Neuronal stem cell (in vitro differentiated cells): ENCODE measurements around the gene SLC6A17. TPM values are rescaled to one million over a fixed set of nuclear protein-coding genes. Genes with fewer than 3 reads are reported as not detected.

ENCODE experiments used
- DNase-seq: peaks from one replicate; pipeline ENCODE4 v3.0.0-alpha.2; 2013; ENCODE audit warnings: low spot score
- H2AFZ ChIP-seq: one replicate; pipeline ENCODE4 v1.6.1; 2013; ENCODE audit warnings: mild to moderate bottlenecking, low read length, inconsistent platforms
- H2AK5ac ChIP-seq: 2 replicates; pipeline ENCODE4 v1.6.1; 2013; ENCODE audit warnings: low read depth, mild to moderate bottlenecking, inconsistent platforms, low read length, moderate library complexity, mixed read lengths
- H2BK120ac ChIP-seq: 2 replicates; pipeline ENCODE4 v1.6.1; 2013; ENCODE audit warnings: low read depth, mild to moderate bottlenecking, inconsistent platforms, low read length, moderate library complexity, mixed read lengths
- H2BK12ac ChIP-seq: one replicate; pipeline ENCODE4 v1.6.1; 2013; ENCODE audit warnings: low read length, inconsistent platforms
- H2BK15ac ChIP-seq: 2 replicates; pipeline ENCODE4 v1.6.1; 2013; ENCODE audit warnings: mild to moderate bottlenecking, low read length, inconsistent platforms, mixed read lengths
- H2BK5ac ChIP-seq: one replicate; pipeline ENCODE4 v1.6.1; 2013; ENCODE audit warnings: inconsistent platforms, mild to moderate bottlenecking, low read length, moderate library complexity
- H3K14ac ChIP-seq: one replicate; pipeline ENCODE4 v1.6.1; 2013; ENCODE audit warnings: low read length, inconsistent platforms
- H3K18ac ChIP-seq: 2 replicates; pipeline ENCODE4 v1.6.1; 2013; ENCODE audit warnings: low read length, inconsistent platforms
- H3K23ac ChIP-seq: 2 replicates; pipeline ENCODE4 v1.6.1; 2013; ENCODE audit warnings: low read depth, mild to moderate bottlenecking, mixed read lengths, low read length, inconsistent platforms; ENCODE audit not compliant: poor library complexity
- H3K27ac ChIP-seq: replicated peaks from 3 replicates; pipeline ENCODE4 v1.5.1; 2013; ENCODE audit warnings: low read length, inconsistent platforms
- H3K27me3 ChIP-seq, 3 experiments: 2 replicates each; pipeline ENCODE4 v1.6.1; 2013; ENCODE audit warnings: low read length in 3 of 3, mild to moderate bottlenecking in 2 of 3, inconsistent platforms in 1 of 3, low read depth in 1 of 3, mixed read lengths in 1 of 3, moderate library complexity in 1 of 3; ENCODE audit not compliant: control insufficient read depth in 3 of 3, insufficient read depth in 3 of 3
- H3K36me3 ChIP-seq, 2 donors: replicated peaks in 1 of 2; 2 replicates each; pipeline ENCODE4 v1.6.1; 2013; ENCODE audit warnings: low read length in 2 of 2; ENCODE audit not compliant: control insufficient read depth in 2 of 2, insufficient read depth in 2 of 2
- H3K4ac ChIP-seq: 2 replicates; pipeline ENCODE4 v1.6.1; 2013; ENCODE audit warnings: inconsistent platforms, mild to moderate bottlenecking, low read length, moderate library complexity
- H3K4me1 ChIP-seq, 2 donors: 1 replicate in 1 of 2; 2 replicates in 1 of 2; pipeline ENCODE4 v1.6.1; 2013; ENCODE audit warnings: low read length in 2 of 2, low read depth in 1 of 2; ENCODE audit not compliant: control insufficient read depth in 2 of 2, insufficient read depth in 1 of 2
- H3K4me2 ChIP-seq: one replicate; pipeline ENCODE4 v1.6.1; 2013; ENCODE audit warnings: mild to moderate bottlenecking, low read length, inconsistent platforms; ENCODE audit not compliant: insufficient read depth, poor library complexity, severe bottlenecking
- H3K4me3 ChIP-seq, 2 donors: 2 replicates each; pipeline ENCODE4 v1.5.1; 2013; ENCODE audit warnings: low read length in 2 of 2, mild to moderate bottlenecking in 2 of 2, inconsistent platforms in 1 of 2, moderate library complexity in 1 of 2
- H3K79me1 ChIP-seq: one replicate; pipeline ENCODE4 v1.6.1; 2013; ENCODE audit warnings: low read depth, mild to moderate bottlenecking, inconsistent platforms, low read length, moderate library complexity
- H3K9ac ChIP-seq: one replicate; pipeline ENCODE4 v1.6.1; 2013; ENCODE audit warnings: mild to moderate bottlenecking, low read depth, low read length, inconsistent platforms; ENCODE audit not compliant: poor library complexity
- H3K9me3 ChIP-seq, 2 donors: replicated peaks in 1 of 2; 2 replicates each; pipeline versions ENCODE3 to v1.6.1; 2013; ENCODE audit warnings: low read length in 2 of 2, mild to moderate bottlenecking in 2 of 2, inconsistent platforms in 1 of 2, low read depth in 1 of 2, mixed read lengths in 1 of 2, moderate library complexity in 1 of 2; ENCODE audit not compliant: control insufficient read depth in 2 of 2, insufficient read depth in 1 of 2
- H4K8ac ChIP-seq: one replicate; pipeline ENCODE4 v1.6.1; 2013; ENCODE audit warnings: low read depth, mild to moderate bottlenecking, inconsistent platforms, low read length, moderate library complexity
- H4K91ac ChIP-seq: one replicate; pipeline ENCODE4 v1.6.1; 2013; ENCODE audit warnings: low read length, low read depth, mild to moderate bottlenecking, inconsistent platforms; ENCODE audit not compliant: poor library complexity
- WGBS, 2 donors: extraction: QIAGEN DNeasy Blood & Tissue Kit; methylation state at CpG; one replicate each; pipeline ENCODE4 v1.1.7; 2013; ENCODE audit warnings: missing lambda C conversion rate in 2 of 2, mixed read lengths in 1 of 2; ENCODE audit not compliant: insufficient read length in 2 of 2, insufficient replicate concordance in 1 of 2; ENCODE audit errors: extremely low coverage in 2 of 2; 5-methylcytosine and 5-hydroxymethylcytosine counted together
- polyA plus RNA-seq, 2 experiments: library from polyadenylated mRNA; stranded (reverse); fragments of 200-250 nt; gene quantifications; one replicate each; pipeline ENCODE4 v1.2.3, GENCODE V29; 2013

The SLC6A17 gene
- 0.11 TPM for polyA plus RNA-seq (2013, experiment 1 of 2)
- 0.07 TPM for polyA plus RNA-seq (2013, experiment 2 of 2)

- H3K27ac ChIP-seq, result no peak within 1 kb of the TSS
- H3K9ac ChIP-seq, result peak within 1 kb of the TSS; percentile 46
- H4K91ac ChIP-seq, result no peak within 1 kb of the TSS
- H3K18ac ChIP-seq, result peak within 1 kb of the TSS; percentile 50
- DNase-seq, result peak; percentile 45
- peak within 1 kb of the TSS; percentile 26 for H2AFZ ChIP-seq
- H3K23ac ChIP-seq, result peak within 1 kb of the TSS; percentile 47
- H3K79me1 ChIP-seq, result no peaks in the 10 kb centered on the region
- H2BK5ac ChIP-seq, result no peak within 1 kb of the TSS
- no peak within 1 kb of the TSS for H2BK12ac ChIP-seq
- H4K8ac ChIP-seq, result no peak within 1 kb of the TSS
- H3K9me3 ChIP-seq, result no peaks in the 10 kb centered on the region
- peak within 1 kb of the TSS; percentile 87 for H3K4me2 ChIP-seq
- H3K4ac ChIP-seq, result no peak within 1 kb of the TSS
- no peaks in the 10 kb centered on the region for H3K4me1 ChIP-seq
- peak within 1 kb of the TSS; percentile 51 for H3K14ac ChIP-seq
- H2BK120ac ChIP-seq, result no peak within 1 kb of the TSS
- peaks cover 14 to 97% (median 67%) of the 10 kb centered on the region in 3 experiments for H3K27me3 ChIP-seq
- no peak within 1 kb of the TSS for H2BK15ac ChIP-seq
- peak within 1 kb of the TSS; percentile 5 to 62 for H3K4me3 ChIP-seq
- WGBS, 2 donors, result no CpG with 5 or more reads among the region's 104 CpGs
- H2AK5ac ChIP-seq, result no peak within 1 kb of the TSS
- H3K36me3 ChIP-seq, result no peaks in the 10 kb centered on the region
Observed at GRCh38 chr1:110150330-110151174, at the start of gene SLC6A17. TSS of gene SLC6A17 (plus strand) at chr1:110150494. CDS start at chr1:110166930, 16,436 bp downstream.

DNA sequence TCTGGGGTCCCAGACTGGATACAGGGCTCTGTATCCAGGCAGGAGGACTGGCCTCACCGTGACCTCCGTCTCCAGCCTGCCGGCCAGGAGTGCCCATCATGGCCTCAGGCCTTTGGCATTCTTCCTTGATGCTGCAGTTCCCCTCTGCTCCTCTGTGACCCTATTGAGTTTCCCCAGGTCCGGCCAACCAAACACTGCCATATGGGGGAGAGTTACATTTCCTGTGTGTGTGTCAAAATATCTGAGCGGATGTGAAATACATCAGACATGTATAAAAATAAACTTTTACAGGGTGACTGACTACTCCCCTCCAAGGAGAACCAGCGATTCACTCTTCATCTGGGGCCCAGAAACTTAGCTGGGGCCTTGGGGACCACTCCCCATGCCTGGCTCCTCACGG is 48.2 kb upstream of the SLC6A17 start:
- no peak overlapping the region for H2BK120ac ChIP-seq
- H2BK5ac ChIP-seq, result no peak overlapping the region
- no peaks in the 10 kb centered on the region for H3K79me1 ChIP-seq
- H3K27me3 ChIP-seq, result peaks cover 0 to 73% (median 0%) of the 10 kb centered on the region in 3 experiments
- H4K91ac ChIP-seq, result no peak overlapping the region
- no peak overlapping the region for H2AFZ ChIP-seq
- H3K23ac ChIP-seq, result no peak overlapping the region
- no peak overlapping the region for H4K8ac ChIP-seq
- H3K36me3 ChIP-seq, result no peaks in the 10 kb centered on the region
- no peak for DNase-seq
- H3K4me3 ChIP-seq, result no peak overlapping the region
- H3K9me3 ChIP-seq, result no peaks in the 10 kb centered on the region
- no peak overlapping the region for H3K4ac ChIP-seq
- H3K4me2 ChIP-seq, result no peak overlapping the region
- no peak overlapping the region for H3K9ac ChIP-seq
- WGBS, 2 donors, result no CpG with 5 or more reads among the region's 7 CpGs
- H2BK15ac ChIP-seq, result no peak overlapping the region
- H3K18ac ChIP-seq, result no peak overlapping the region
- peak overlapping the region; percentile 12 for H3K14ac ChIP-seq
- no peaks in the 10 kb centered on the region for H3K4me1 ChIP-seq
- H2AK5ac ChIP-seq, result no peak overlapping the region
- H2BK12ac ChIP-seq, result no peak overlapping the region
- no peak overlapping the region for H3K27ac ChIP-seq

GRCh38 chr1:110106013-110106941 is 44.0 kb upstream of the SLC6A17 start:
- no peak overlapping the region for H3K14ac ChIP-seq
- peak overlapping the region; percentile 70 for H2AFZ ChIP-seq
- H3K27me3 ChIP-seq, result peaks cover 0 to 75% (median 0%) of the 10 kb centered on the region in 3 experiments
- peak overlapping the region; percentile 1 for H3K18ac ChIP-seq
- no peak overlapping the region for H2BK120ac ChIP-seq
- H3K27ac ChIP-seq, result no peak overlapping the region
- peak overlapping the region; percentile 4 for H2BK5ac ChIP-seq
- no peak overlapping the region for H4K8ac ChIP-seq
- H3K4me2 ChIP-seq, result no peak overlapping the region
- H3K9ac ChIP-seq, result peak overlapping the region; percentile 72
- peak overlapping the region; percentile 8 for H2BK15ac ChIP-seq
- H2BK12ac ChIP-seq, result peak overlapping the region; percentile 49
- H3K79me1 ChIP-seq, result no peaks in the 10 kb centered on the region
- no peaks in the 10 kb centered on the region for H3K4me1 ChIP-seq
- peak overlapping the region; percentile 25 for H2AK5ac ChIP-seq
- peak overlapping the region; percentile 1 for H3K23ac ChIP-seq
- no peaks in the 10 kb centered on the region for H3K36me3 ChIP-seq
- H3K4me3 ChIP-seq, result peak overlapping the region in 1 of 2 donors; percentile 37
- no peaks in the 10 kb centered on the region for H3K9me3 ChIP-seq
- H3K4ac ChIP-seq, result no peak overlapping the region
- whole genome bisulfite sequencing, 2 donors, result no CpG with 5 or more reads among the region's 8 CpGs
- H4K91ac ChIP-seq, result no peak overlapping the region
- DNase-seq, result peak; percentile 62
